GM21526 (cell line): ENCODE measurements around the gene LGALS4.
"Not testable (repeated sequence)": the region's sequence is repeated elsewhere in the genome, so short reads cannot be mapped to it uniquely, and the experiment has no call there.

Experiments
- ATAC-seq: cut with Tn5 transposase; IDR thresholded peaks from one replicate; pipeline ENCODE4 v1.9.1; 2021; ENCODE audit warnings: moderate library complexity; ENCODE audit not compliant: unreplicated experiment, low FRiP score

The LGALS4 gene

GRCh38 chr19:38774181-38774950 is 38.4 kb downstream of the LGALS4 start:
- no peak for ATAC-seq

- no peak for ATAC-seq
Measured at GRCh38 chr19:38773469-38774177, 39.1 kb downstream of the LGALS4 start, which contains the start of gene LGALS7. LGALS7 (minus strand) TSS chr19:38773517; CDS start chr19:38773492, 25 bp downstream.

GRCh38 chr19:38771569-38771968 is 41.2 kb downstream of the LGALS4 start:
- not testable (repeated sequence) for ATAC-seq

GRCh38 chr19:38770949-38771275 is 41.8 kb downstream of the LGALS4 start:
- not testable (repeated sequence) for ATAC-seq

- not testable (repeated sequence) for ATAC-seq
Measured at GRCh38 chr19:38770228-38770948, 42.4 kb downstream of the LGALS4 start.

GRCh38 chr19:38769635-38770211 is 43.0 kb downstream of the LGALS4 start:
- ATAC-seq = no peak

GRCh38 chr19:38766276-38767047 is 46.3 kb downstream of the LGALS4 start:
- no peak for ATAC-seq

GRCh38 chr19:38765214-38765613 is 47.5 kb downstream of the LGALS4 start:
- no peak for ATAC-seq

GRCh38 chr19:38763795-38764220 is 48.9 kb downstream of the LGALS4 start:
- ATAC-seq = no peak

- ATAC-seq = not testable (repeated sequence)
Measured at GRCh38 chr19:38761884-38762389, 50.8 kb downstream of the LGALS4 start.

- ATAC-seq = not testable (repeated sequence)
Measured at GRCh38 chr19:38760805-38761517, 51.8 kb downstream of the LGALS4 start.

GRCh38 chr19:38759590-38760003 is 53.1 kb downstream of the LGALS4 start:
- no peak for ATAC-seq

- ATAC-seq = not testable (repeated sequence)
Measured at GRCh38 chr19:38754196-38754595, 58.5 kb downstream of the LGALS4 start.

GRCh38 chr19:38753783-38754182 is 59.0 kb downstream of the LGALS4 start:
- ATAC-seq = not testable (repeated sequence)
